ENCODE measurements around the gene PRLH. TPM values are rescaled to one million over a fixed set of nuclear protein-coding genes. Genes with fewer than 3 reads are reported as not detected.

Gene PRLH
- total and polyA plus RNA-seq, 2 of the 13 experiments (the other 11 are each of a cell fraction or from before 2014, with no cell fraction given): not detected

DNA sequence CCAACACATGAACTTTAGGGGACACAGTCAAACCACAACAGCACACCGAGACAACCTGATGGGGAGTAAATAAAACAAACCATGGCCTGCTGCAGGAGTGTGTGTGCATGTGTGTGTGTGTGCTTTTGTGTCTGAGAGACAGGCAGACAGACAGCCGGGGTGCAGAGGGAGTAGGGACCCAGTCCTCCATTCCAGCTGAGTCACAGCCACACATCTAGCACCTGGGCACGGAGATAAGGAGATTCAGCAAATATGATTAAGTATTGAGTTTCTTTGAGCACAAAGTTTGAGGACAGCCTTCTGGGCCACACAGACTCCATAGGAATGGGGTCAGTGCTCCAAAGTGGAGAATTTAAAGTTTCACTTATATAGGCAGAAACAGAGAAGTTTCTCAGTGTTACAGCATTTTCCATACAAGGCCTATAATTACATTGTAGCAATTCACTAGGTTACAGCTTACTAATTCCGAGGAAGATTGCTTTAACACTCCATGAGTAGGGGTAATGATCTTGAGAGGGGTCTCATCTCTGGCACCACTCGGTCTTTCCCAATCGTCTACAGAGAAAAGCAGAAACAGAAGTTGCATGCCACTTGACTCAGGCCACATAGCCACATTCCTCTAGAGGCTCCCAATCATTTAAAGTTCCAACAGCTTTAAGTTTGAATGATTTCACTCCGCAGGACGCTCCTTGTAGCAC lies 30.8 kb upstream of the PRLH start:
- CTCF ChIA-PET (ENCODE audit: low intra/inter-chr PET ratio, low total read pairs): no interaction called here
- H2AFZ ChIP-seq (ENCODE audit: low read length): no peak overlapping the region
- H3K4me2 ChIP-seq (ENCODE audit: low read depth, low read length): no peak overlapping the region
- H3K36me3 ChIP-seq (replicated peaks in 1 of 2; ENCODE audit: control insufficient read depth in 1 of 2, insufficient read depth in 2 of 2, low read length in 2 of 2): no peaks in the 10 kb centered on the region
- DNase-seq (ENCODE audit: low spot score): no peak
- no peak overlapping the region for H3K4me3 ChIP-seq (replicated peaks in 1 of 3; ENCODE audit: insufficient read depth in 1 of 3, low read depth in 2 of 3, low read length in 3 of 3)
- peaks cover 15 to 89% of the 10 kb centered on the region in 2 experiments; a peak in 4 of 5 replicates for H3K27me3 ChIP-seq (ENCODE audit: control insufficient read depth in 1 of 2, insufficient read depth in 2 of 2, low read length in 2 of 2)
- H3K9me3 ChIP-seq (ENCODE audit: low read length): no peaks in the 10 kb centered on the region
- WGBS (ENCODE audit: low lambda C conversion rate): 20% methylated on average over 8 of the region's 8 CpGs
- FAIRE-seq: no peak
- no peaks in the 10 kb centered on the region for H4K20me1 ChIP-seq (ENCODE audit: insufficient read depth, low read length)
- no peak overlapping the region for H3K27ac ChIP-seq (ENCODE audit: extremely low read length, insufficient read depth, low read length)
- in situ Hi-C loops (cut with HindIII; ENCODE audit: extremely low pct_ligation_motif_present, low pct_unique_long_range_greater_than_20kb) (no loop called here), intact Hi-C loops (cut with micrococcal nuclease; ENCODE audit: unreplicated experiment) (no loop called here)
- no peaks in the 10 kb centered on the region for H3K79me2 ChIP-seq (ENCODE audit: insufficient read depth, low read length)
- ATAC-seq: no peak
- H3K9ac ChIP-seq (ENCODE audit: insufficient read depth, low read depth, low read length): no peak overlapping the region
- BruUV-seq (replicated peaks): no TSS peak
- POLR2A ChIA-PET: no interaction called here
- peaks cover 1% of the 10 kb centered on the region for H3K4me1 ChIP-seq (ENCODE audit: insufficient read depth, low read length)
- TF ChIP-seq MAFG (CRISPR knock-in tag; IDR thresholded peaks at IDR 0.05): no peak
- TF ChIP-seq ZNF225 (CRISPR knock-in tag; IDR thresholded peaks at IDR 0.05): no peak
- TF ChIP-seq, protein P1, sequence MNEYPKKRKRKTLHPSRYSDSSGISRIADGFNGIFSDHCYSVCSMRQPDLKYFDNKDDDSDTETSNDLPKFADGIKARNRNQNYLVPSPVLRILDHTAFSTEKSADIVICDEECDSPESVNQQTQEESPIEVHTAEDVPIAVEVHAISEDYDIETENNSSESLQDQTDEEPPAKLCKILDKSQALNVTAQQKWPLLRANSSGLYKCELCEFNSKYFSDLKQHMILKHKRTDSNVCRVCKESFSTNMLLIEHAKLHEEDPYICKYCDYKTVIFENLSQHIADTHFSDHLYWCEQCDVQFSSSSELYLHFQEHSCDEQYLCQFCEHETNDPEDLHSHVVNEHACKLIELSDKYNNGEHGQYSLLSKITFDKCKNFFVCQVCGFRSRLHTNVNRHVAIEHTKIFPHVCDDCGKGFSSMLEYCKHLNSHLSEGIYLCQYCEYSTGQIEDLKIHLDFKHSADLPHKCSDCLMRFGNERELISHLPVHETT (CRISPR knock-in tag; conservative IDR thresholded peaks at IDR 0.05): no peak
- no peak for TF ChIP-seq TCF7L2 (IDR thresholded peaks at IDR 0.05; ENCODE audit: low read depth, low read length)
- TF ChIP-seq ZNF24 (IDR thresholded peaks at IDR 0.05): no peak
- no peak for TF ChIP-seq ZNF792 (CRISPR knock-in tag; IDR thresholded peaks at IDR 0.05)
- TF ChIP-seq ZNF367 (CRISPR knock-in tag; IDR thresholded peaks at IDR 0.05; ENCODE audit: borderline replicate concordance): no peak
- TF ChIP-seq, protein P2, sequence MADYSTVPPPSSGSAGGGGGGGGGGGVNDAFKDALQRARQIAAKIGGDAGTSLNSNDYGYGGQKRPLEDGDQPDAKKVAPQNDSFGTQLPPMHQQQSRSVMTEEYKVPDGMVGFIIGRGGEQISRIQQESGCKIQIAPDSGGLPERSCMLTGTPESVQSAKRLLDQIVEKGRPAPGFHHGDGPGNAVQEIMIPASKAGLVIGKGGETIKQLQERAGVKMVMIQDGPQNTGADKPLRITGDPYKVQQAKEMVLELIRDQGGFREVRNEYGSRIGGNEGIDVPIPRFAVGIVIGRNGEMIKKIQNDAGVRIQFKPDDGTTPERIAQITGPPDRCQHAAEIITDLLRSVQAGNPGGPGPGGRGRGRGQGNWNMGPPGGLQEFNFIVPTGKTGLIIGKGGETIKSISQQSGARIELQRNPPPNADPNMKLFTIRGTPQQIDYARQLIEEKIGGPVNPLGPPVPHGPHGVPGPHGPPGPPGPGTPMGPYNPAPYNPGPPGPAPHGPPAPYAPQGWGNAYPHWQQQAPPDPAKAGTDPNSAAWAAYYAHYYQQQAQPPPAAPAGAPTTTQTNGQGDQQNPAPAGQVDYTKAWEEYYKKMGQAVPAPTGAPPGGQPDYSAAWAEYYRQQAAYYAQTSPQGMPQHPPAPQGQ (CRISPR knock-in tag; IDR thresholded peaks at IDR 0.05; ENCODE audit: borderline replicate concordance): no peak
- TF ChIP-seq MYC (CRISPR knock-in tag; IDR thresholded peaks at IDR 0.05; ENCODE audit: borderline replicate concordance): no peak
- TF ChIP-seq ZNF180 (CRISPR knock-in tag; IDR thresholded peaks at IDR 0.05; ENCODE audit: borderline replicate concordance, low read depth): no peak
- TF ChIP-seq DR1 (CRISPR knock-in tag; IDR thresholded peaks at IDR 0.05): no peak
- TF ChIP-seq, protein P3, sequence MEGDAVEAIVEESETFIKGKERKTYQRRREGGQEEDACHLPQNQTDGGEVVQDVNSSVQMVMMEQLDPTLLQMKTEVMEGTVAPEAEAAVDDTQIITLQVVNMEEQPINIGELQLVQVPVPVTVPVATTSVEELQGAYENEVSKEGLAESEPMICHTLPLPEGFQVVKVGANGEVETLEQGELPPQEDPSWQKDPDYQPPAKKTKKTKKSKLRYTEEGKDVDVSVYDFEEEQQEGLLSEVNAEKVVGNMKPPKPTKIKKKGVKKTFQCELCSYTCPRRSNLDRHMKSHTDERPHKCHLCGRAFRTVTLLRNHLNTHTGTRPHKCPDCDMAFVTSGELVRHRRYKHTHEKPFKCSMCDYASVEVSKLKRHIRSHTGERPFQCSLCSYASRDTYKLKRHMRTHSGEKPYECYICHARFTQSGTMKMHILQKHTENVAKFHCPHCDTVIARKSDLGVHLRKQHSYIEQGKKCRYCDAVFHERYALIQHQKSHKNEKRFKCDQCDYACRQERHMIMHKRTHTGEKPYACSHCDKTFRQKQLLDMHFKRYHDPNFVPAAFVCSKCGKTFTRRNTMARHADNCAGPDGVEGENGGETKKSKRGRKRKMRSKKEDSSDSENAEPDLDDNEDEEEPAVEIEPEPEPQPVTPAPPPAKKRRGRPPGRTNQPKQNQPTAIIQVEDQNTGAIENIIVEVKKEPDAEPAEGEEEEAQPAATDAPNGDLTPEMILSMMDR (CRISPR knock-in tag; IDR thresholded peaks at IDR 0.05): no peak
- TF ChIP-seq, protein P4, sequence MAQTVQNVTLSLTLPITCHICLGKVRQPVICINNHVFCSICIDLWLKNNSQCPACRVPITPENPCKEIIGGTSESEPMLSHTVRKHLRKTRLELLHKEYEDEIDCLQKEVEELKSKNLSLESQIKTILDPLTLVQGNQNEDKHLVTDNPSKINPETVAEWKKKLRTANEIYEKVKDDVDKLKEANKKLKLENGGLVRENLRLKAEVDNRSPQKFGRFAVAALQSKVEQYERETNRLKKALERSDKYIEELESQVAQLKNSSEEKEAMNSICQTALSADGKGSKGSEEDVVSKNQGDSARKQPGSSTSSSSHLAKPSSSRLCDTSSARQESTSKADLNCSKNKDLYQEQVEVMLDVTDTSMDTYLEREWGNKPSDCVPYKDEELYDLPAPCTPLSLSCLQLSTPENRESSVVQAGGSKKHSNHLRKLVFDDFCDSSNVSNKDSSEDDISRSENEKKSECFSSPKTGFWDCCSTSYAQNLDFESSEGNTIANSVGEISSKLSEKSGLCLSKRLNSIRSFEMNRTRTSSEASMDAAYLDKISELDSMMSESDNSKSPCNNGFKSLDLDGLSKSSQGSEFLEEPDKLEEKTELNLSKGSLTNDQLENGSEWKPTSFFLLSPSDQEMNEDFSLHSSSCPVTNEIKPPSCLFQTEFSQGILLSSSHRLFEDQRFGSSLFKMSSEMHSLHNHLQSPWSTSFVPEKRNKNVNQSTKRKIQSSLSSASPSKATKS (CRISPR knock-in tag; IDR thresholded peaks at IDR 0.05): no peak
- TF ChIP-seq, protein P5, sequence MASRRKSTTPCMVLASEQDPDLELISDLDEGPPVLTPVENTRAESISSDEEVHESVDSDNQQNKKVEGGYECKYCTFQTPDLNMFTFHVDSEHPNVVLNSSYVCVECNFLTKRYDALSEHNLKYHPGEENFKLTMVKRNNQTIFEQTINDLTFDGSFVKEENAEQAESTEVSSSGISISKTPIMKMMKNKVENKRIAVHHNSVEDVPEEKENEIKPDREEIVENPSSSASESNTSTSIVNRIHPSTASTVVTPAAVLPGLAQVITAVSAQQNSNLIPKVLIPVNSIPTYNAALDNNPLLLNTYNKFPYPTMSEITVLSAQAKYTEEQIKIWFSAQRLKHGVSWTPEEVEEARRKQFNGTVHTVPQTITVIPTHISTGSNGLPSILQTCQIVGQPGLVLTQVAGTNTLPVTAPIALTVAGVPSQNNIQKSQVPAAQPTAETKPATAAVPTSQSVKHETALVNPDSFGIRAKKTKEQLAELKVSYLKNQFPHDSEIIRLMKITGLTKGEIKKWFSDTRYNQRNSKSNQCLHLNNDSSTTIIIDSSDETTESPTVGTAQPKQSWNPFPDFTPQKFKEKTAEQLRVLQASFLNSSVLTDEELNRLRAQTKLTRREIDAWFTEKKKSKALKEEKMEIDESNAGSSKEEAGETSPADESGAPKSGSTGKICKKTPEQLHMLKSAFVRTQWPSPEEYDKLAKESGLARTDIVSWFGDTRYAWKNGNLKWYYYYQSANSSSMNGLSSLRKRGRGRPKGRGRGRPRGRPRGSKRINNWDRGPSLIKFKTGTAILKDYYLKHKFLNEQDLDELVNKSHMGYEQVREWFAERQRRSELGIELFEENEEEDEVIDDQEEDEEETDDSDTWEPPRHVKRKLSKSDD (CRISPR knock-in tag; IDR thresholded peaks at IDR 0.05; ENCODE audit: low read depth): no peak
- TF ChIP-seq TARDBP (CRISPR knock-in tag; IDR thresholded peaks at IDR 0.05): no peak
